Glutamatergic neuron (in vitro differentiated cells): ENCODE data around the gene PELO. TPM values are rescaled to one million over a fixed set of nuclear protein-coding genes. Genes with fewer than 3 reads are reported as not detected.
"Not testable (repeated sequence)": the region's sequence is repeated elsewhere in the genome, so short reads cannot be mapped to it uniquely, and the experiment has no call there.

Experiments
- DNase-seq: peaks from one replicate; pipeline ENCODE4 v3.0.0; 2022
- H3K27ac Mint-ChIP-seq: one replicate; pipeline ENCODE4 v1.8.0; 2020; ENCODE audit warnings: mild to moderate bottlenecking, mixed read lengths, inconsistent platforms; ENCODE audit not compliant: unreplicated experiment
- H3K27me3 Mint-ChIP-seq: one replicate; pipeline ENCODE4 v1.8.0; 2020; ENCODE audit warnings: mild to moderate bottlenecking, moderate library complexity, mixed read lengths, inconsistent platforms; ENCODE audit not compliant: unreplicated experiment
- H3K36me3 Mint-ChIP-seq: one replicate; pipeline ENCODE4 v1.8.0; 2020; ENCODE audit warnings: mild to moderate bottlenecking, mixed read lengths, inconsistent platforms; ENCODE audit not compliant: unreplicated experiment
- H3K4me1 Mint-ChIP-seq: one replicate; pipeline ENCODE4 v1.8.0; 2020; ENCODE audit warnings: mild to moderate bottlenecking, low read depth, mixed read lengths, inconsistent platforms; ENCODE audit not compliant: unreplicated experiment
- H3K4me3 Mint-ChIP-seq: one replicate; pipeline ENCODE4 v1.8.0; 2020; ENCODE audit warnings: mild to moderate bottlenecking, mixed read lengths, inconsistent platforms; ENCODE audit not compliant: unreplicated experiment
- H3K9me3 Mint-ChIP-seq: one replicate; pipeline ENCODE4 v1.8.0; 2020; ENCODE audit warnings: mild to moderate bottlenecking, moderate library complexity, mixed read lengths, inconsistent platforms; ENCODE audit not compliant: unreplicated experiment
- total RNA-seq: library from RNA; stranded (reverse); fragmentation: NEBNext Ultra II Directional; extraction: Animal tissue kit (Norgen Biotek cat#: 25700); gene quantifications from one replicate; pipeline ENCODE4 v1.2.1, GENCODE V29; 2021; ENCODE audit not compliant: unreplicated experiment
- TF ChIP-seq, protein P1 (sequence below): fragments of 200-600 bp; sonication (generic); IDR thresholded peaks from one replicate; pipeline ENCODE4 v1.5.0; 2021; ENCODE audit not compliant: partially characterized antibody, unreplicated experiment

Gene PELO
- total RNA-seq, 1 donor from 2014 or later: 7.5 TPM

GRCh38 chr5:52810426-52810825 is 22.7 kb downstream of the PELO start:
- Mint-ChIP-seq H3K27ac (no peak overlapping the region), H3K27me3 (no peaks in the 10 kb centered on the region), H3K4me1 (no peaks in the 10 kb centered on the region), H3K9me3 (no peaks in the 10 kb centered on the region), H3K36me3 (no peaks in the 10 kb centered on the region), H3K4me3 (no peak overlapping the region)
- TF ChIP-seq, protein P1, sequence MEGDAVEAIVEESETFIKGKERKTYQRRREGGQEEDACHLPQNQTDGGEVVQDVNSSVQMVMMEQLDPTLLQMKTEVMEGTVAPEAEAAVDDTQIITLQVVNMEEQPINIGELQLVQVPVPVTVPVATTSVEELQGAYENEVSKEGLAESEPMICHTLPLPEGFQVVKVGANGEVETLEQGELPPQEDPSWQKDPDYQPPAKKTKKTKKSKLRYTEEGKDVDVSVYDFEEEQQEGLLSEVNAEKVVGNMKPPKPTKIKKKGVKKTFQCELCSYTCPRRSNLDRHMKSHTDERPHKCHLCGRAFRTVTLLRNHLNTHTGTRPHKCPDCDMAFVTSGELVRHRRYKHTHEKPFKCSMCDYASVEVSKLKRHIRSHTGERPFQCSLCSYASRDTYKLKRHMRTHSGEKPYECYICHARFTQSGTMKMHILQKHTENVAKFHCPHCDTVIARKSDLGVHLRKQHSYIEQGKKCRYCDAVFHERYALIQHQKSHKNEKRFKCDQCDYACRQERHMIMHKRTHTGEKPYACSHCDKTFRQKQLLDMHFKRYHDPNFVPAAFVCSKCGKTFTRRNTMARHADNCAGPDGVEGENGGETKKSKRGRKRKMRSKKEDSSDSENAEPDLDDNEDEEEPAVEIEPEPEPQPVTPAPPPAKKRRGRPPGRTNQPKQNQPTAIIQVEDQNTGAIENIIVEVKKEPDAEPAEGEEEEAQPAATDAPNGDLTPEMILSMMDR: no peak
- no peak for DNase-seq

DNA sequence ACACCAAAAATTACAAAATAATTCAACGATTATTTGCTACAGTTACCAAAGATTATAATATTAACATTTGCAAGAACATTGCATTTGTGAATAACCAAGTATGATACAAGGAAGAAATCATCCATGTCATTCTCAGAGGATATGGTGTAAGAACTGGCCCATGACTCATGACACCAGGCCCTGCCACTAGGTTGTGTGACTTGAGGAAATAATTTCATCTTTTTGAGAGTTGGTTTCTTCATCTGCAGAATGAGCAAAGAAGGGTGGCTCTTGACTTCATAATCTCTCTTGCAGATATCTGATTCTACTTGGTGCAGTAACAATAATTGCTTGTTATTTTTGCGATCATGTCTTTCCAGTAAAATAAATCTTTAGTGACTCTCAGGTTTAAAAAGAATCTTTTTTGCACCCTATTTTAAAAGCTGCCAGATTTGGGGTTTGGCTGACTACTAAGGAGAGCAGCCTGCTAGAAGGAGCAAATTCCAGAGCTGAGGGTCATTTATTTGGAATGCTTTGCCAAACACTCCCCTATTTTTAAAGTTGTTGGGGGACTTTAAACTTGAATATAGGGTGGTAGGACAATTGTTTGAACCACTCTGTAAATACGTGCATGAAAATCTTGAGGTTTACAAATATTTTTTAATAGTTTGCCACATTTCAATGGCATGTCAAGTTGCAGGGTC is 23.5 kb downstream of the PELO start:
- no peak for DNase-seq
- no peaks in the 10 kb centered on the region for H3K4me1 Mint-ChIP-seq
- TF ChIP-seq, protein P1: no peak
- no peaks in the 10 kb centered on the region for H3K9me3 Mint-ChIP-seq
- H3K36me3 Mint-ChIP-seq: no peaks in the 10 kb centered on the region
- H3K27ac Mint-ChIP-seq: no peak overlapping the region
- no peak overlapping the region for H3K4me3 Mint-ChIP-seq
- H3K27me3 Mint-ChIP-seq: no peaks in the 10 kb centered on the region

GRCh38 chr5:52814352-52815148 is 26.8 kb downstream of the PELO start:
- no peak overlapping the region for H3K27ac Mint-ChIP-seq

GRCh38 chr5:52817818-52818217 is 30.1 kb downstream of the PELO start:
- DNase-seq: no peak
- no peak overlapping the region for H3K27ac Mint-ChIP-seq
- TF ChIP-seq, protein P1: no peak
- H3K4me3 Mint-ChIP-seq: no peak overlapping the region
- H3K4me1 Mint-ChIP-seq: peaks cover 2% of the 10 kb centered on the region
- H3K27me3 Mint-ChIP-seq: no peaks in the 10 kb centered on the region
- no peaks in the 10 kb centered on the region for H3K36me3 Mint-ChIP-seq
- no peaks in the 10 kb centered on the region for H3K9me3 Mint-ChIP-seq

More at GRCh38 chr5:52814352-52815148, 26.8 kb downstream of the PELO start:
- TF ChIP-seq, protein P1: no peak
- Mint-ChIP-seq H3K4me3 (no peak overlapping the region), H3K4me1 (no peaks in the 10 kb centered on the region), H3K9me3 (no peaks in the 10 kb centered on the region), H3K36me3 (no peaks in the 10 kb centered on the region), H3K27me3 (no peaks in the 10 kb centered on the region)
- no peak for DNase-seq

DNA sequence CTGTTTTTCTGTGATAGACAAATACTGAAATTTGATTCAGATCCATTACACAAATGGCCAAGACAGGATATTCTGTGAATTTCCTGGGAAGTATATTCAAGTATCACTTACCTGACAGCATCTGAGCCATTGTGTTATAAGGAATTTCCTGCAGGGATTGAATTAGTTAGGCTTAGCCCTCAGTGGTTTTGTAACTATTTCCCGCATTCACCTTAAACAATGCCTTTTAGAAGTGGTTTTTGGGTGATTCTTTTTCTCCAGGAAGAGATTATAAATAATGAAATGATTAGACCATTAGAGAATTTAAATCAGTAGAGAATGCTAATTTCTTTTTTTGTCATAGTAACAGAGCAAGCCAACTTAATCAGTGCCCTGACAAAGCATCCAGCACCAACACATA is 30.6 kb downstream of the PELO start:
- Mint-ChIP-seq H3K9me3 (no peaks in the 10 kb centered on the region), H3K27ac (no peak overlapping the region), H3K27me3 (no peaks in the 10 kb centered on the region), H3K4me3 (no peak overlapping the region), H3K36me3 (no peaks in the 10 kb centered on the region), H3K4me1 (peaks cover 2% of the 10 kb centered on the region)
- TF ChIP-seq, protein P1: no peak
- no peak for DNase-seq

GRCh38 chr5:52818807-52819206 is 31.1 kb downstream of the PELO start:
- not testable (repeated sequence) for H3K36me3 Mint-ChIP-seq, H3K27me3 Mint-ChIP-seq, H3K27ac Mint-ChIP-seq, H3K4me3 Mint-ChIP-seq, H3K9me3 Mint-ChIP-seq, H3K4me1 Mint-ChIP-seq, DNase-seq
